Activated CD4-positive, alpha-beta T cell treated with anti-CD3 and anti-CD28 coated beads, Interleukin-2, Interleukin-4, amounts not matched to agents 100 ng/mL and 50 ng/mL, durations not matched to agents 16 hours and 8 hours (primary cell): ENCODE measurements around the gene ADGRD1.

Experiments
- DNase-seq: peaks from one replicate; pipeline ENCODE4 v3.0.0-alpha.2; 2020; ENCODE audit warnings: low spot score

The ADGRD1 gene

DNA sequence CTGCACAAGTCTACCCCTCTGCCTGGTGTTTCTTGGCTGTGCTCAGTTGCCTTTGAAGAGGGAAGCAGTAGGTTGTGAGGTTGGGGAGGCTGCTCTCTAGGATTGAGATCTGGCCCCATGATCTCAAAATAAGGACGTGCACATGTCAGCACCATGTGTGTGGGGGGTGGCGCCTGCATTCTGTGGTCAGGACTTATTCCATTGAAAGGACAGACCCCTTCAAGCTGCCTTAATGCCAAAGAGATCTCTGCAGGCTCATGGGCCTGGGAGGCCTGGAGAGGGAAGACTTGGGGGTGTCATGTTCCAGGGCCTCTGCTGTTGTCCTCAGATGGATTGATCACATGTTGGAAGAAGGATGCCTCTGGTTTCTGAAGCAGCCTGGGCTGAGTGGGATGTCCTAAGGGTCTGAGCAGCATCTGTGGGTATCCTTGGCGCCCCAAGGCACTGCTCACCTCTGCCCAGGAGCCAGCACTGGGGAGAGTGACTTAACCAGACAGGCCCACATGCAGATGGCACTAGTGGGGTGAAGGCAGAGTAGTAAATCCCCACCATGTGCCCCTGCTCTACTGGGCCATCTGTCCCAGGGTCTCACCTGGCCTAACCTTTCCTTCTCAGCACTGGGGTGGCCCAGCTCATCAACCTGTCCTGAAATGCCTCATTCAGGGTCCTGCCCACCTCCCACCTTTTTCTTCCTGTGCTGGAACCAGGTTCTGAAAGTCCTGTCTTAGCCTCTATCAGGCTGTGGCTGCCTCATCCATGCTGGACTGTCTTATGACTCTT lies 118.9 kb downstream of the ADGRD1 start:
- DNase-seq, result no peak

DNA sequence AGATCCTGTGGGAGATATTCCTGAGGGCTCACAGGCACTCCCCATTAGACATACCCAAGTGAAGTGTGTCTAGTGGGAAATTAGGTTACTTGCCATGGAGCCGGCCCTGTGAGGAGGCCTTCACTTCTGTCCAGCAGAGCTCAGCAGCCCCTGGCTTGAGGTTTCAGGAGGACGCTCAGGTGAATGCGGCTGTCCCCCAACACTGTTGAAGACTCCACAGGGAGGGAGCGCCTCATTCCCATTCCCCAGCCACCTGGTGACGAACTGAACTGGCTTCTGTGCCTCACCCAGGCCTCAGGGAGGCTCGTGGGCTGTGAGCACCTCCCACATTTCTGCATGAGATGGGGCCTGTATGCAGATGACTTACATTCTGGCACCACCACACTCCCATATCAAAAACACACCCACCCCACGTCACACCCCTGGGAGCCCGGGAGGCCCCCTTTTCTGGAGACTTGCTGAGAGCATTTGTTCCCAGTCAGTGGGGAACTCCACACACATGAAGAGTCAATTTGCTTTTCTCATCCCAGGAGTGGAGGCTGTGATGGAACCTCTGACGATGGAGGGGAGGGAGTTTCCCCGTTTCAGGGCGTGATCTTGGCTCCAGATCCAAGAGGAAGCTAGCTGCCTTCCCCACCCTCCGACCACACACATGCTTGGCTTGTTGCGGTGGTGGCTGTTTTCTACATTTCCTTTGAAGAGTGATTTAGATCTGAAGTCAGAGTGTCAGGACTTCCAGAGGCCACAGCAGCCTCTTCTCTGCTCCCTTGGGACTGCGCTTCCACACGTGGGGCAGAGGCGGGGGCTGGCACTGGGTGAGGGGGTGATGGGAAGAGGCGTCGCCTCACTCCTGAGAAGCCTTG lies 120.7 kb downstream of the ADGRD1 start:
- no peak for DNase-seq

DNA sequence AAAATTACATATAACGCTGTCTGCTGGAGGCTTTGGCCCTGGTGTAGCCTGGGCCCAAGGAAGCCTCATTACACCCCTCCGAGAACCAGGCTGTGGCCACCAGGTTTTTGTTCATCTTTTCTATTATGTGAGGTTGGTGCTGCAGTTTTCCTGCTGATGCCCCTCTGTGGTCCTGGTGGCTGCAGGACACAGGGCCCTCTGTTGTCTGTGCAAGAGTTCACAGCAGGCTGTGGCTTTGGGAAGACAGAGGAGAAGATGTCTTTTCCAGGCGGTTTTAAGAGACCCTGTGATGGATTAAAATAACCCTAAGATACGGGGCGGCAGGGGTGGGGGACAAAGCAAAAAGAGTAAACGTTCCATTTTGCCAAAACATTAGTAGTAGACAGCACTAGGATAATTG lies 121.5 kb downstream of the ADGRD1 start:
- no peak for DNase-seq

DNA sequence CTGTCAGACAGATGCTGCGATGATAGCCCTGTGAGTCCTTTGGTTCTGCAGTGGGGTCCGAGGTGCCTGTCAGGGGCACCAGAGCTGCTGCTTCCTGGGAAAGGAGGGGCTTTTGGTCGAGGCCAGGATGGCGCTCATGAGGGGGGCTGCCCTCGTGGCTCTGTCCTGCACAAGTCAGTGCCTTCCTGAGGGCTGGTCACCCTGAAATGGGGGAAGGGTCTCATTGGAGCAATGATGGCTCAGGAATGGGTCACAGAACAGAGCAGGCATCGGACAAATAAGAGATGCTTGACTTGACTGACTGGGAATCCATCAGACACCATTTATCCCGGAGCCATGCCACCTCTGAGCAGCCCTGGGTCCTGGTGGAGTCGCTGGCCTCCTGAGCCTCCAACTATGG lies 121.9 kb downstream of the ADGRD1 start:
- DNase-seq, result no peak

DNA sequence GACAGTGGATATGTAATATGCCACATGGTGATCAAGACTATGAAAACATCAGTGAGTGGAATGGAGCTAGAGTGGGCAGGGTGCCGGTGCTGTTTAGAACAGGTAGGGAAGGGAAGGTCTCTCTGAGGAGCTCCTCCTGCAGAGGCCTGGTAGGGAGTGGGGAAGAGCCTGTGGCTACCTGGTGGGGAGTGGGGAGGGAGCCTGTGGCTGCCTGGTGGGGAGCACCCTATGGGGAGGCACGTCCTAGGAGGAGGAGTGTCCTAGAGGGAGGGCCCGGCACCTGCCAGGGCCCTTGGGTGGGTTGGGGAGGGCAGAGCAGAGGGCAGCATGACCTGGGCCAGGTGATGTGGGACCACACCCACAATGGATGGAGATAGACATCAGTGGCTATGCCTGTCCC lies 122.6 kb downstream of the ADGRD1 start:
- no peak for DNase-seq

DNA sequence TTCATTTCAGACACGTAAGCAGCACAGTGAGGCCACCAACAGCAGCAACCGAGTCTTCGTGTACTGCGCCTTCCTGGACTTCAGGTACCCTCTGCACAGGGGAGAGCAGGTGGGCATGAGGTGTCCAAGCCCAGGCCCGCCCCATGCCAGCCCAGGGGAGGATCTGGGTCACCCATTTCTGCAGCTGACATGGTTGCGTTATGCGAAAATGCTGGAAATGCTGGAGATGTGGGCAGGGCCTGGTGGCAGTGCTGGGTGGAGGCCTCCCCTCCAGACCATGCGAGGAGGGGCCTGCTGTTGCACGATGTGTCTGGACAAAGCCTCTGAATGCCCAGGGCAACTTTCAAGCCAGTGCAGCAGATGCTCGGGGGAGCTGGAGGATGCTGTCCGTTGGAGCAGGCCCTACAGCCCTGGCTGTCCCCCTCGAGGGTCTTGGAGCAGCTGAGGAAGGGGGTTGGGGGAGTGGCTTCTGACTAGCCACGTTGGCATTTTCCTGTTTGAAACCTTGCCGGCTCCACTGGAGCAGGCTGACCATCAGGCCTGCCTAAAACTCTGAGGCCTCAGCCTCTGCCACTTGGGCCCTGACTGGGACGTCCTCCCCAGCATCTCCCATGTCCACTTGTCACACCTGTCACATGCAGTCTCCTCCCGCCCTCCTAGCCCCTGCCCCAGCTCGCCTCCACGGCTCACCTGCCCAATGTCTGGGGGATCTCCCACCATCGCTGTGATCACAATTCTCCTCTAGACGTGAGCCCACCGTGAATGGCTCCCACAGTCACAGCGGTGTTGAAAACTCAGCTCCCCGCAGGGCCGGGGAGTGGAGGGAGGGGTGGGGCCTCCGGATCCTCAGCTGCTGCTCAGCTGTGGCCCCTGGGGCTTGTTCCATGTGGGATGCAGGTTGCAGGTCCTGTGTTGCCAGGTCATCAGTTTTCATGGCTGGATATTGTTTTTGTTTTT lies 123.4 kb downstream of the ADGRD1 start:
- DNase-seq, result no peak

DNA sequence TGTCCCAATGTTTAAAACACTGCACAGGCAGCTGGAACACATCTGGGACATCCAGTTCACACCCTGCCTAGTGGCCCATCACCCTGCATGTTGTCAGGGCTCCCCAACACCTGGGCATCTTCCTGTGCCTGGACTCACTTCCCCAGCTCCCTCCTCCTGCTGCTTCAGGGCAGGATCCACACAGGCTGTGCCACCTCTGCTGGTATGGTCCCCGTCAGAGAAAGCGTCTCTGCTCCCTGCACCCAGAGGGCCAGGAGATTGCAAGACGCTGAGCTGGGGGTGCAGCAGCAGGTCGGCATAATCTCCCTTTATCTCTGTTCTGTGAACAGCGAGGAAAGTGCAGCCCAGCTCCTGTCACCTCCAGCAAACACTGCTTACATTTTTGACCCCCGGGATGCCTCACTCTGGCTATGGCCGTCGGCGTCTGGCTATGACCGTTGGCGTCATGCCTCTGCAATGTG lies 124.3 kb downstream of the ADGRD1 start:
- DNase-seq, result no peak

DNA sequence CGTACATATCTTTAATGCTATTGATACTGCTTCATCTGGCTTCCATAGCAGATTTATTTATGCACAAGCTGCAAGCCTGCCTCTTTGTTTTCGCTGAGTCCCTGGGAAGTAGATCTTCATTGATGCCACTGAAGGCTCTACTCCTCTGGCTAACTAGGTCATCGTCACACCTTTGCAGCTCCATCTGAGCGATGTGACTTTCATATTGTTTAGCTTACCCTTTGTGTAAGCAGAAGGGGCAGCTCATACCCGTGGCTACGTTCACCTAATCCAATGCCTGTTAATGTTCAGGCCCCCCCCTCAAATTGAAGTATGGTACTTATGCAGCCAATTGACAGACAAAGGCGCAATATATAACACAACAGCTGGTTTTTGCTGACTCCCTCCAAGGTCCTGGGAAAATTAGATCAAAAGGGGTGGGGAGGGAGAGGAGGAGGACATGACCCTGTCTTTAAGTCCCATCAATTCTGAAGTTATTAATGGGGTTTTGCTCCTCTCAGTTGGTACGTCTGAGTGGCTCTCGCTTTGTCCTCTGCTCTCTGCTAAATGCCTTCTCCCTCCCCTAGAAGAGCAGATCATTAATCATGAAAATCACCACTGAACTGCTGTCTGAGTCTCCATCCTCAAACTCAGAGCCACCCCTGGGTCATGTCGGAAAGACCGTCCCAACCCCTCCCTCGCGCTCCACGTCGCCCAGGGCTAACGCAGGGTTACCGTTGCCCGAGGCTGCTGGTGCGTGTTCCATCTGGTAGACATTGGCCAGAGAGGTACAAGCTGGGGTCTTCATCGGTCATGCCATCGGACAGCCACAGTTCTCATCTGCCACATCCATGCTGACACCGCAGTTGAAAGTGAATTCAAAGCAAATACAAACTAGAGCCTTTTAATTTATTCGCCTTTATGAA lies 128.8 kb downstream of the ADGRD1 start:
- DNase-seq, result no peak

DNA sequence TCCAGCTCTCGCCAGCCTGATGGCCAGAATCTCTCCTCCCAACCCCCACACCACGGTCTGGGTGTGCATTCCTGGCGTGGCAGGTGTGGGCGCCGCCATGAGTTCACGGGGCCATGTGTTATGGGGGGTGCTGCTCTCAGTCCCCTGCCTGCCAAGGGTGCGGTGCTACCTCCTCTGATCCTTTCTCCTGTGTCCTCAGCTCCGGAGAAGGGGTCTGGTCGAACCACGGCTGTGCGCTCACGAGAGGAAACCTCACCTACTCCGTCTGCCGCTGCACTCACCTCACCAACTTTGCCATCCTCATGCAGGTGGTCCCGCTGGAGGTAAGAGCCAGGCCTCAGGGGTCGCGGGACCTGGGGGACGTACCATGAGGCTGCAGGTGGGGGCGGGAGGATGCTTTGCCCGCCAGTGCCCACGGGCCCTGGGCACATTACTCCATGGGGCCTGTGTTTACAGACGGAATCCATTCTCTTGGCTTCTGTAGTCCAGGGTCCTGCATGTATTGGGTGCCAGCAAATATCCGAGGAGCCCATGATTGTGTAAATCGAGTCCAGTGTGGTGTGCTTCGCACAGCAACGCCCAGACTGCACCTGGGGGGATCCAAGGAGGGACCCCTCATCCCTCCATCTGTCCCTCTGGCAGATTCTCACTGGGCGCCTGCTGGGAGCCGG lies 130.8 kb downstream of the ADGRD1 start:
- no peak for DNase-seq

DNA sequence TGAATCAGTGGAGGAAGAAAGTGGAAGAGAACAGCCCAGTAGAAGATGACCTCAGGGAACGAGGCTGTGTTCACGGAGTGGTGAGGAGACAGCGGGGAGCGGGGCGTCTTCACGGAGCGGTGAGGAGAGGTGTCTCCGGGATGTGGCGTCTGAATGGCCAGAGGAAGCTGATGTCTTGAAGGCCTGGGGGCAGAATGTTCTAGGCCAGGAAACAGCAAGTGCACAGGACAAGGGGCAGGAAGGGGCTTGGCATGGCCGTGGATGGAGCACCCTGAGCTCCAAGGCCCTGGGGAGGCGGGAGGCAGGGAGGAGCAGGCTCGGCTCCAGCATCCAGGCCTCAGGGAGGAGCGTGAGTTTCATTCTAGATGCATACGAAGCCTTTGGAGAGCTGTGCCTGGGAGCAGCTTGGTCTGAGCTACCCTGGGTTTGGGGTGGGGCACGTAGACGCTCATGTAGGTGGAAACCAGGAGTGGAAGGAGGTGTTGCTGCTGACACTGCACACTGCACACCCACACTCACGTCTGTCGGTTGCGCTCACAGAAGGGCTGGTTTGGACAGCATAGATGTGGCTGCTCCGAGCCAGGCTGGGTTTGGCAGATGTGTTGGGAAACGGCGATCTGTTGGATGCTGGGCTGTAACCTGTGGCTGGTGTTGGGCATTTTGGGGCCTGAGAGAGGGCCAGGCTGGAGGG lies 131.6 kb downstream of the ADGRD1 start:
- DNase-seq, result no peak

DNA sequence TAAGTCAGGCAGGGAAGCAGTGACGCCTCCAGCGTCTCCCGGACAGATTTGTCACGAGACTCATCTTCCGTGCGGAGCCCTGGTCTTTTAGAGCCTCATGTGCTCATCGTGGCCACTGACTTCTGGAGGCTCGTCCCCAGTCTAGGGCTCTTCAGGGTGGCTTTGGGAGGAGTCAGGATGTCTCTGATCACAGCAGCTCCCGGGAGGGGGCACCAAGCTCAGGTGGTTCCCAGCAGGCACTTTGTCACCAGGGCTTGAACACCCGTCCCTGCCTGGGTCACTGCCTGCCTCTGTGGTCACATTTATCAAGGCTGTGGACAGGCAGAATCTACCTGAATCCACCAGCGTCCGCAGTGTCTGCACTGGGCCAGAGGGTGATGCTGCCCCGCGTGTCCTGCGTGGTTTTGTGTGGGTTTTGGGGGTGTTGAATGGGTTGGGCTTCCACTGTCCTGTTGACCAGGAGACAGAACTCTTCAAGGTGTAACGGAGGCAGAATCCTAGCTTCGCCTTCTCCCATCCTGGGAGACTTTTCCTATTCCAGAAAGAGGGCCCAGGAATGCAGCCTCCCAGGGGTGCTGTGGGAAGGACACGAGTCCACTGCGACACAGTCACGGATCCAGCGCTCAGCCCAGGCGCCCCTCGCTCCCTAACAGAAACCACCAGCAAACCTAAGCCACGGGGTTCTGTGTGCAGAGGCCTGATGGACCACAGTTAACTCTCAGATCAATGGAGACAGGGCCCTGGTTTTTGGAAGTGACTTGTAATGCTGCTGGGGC lies 132.3 kb downstream of the ADGRD1 start:
- no peak for DNase-seq

DNA sequence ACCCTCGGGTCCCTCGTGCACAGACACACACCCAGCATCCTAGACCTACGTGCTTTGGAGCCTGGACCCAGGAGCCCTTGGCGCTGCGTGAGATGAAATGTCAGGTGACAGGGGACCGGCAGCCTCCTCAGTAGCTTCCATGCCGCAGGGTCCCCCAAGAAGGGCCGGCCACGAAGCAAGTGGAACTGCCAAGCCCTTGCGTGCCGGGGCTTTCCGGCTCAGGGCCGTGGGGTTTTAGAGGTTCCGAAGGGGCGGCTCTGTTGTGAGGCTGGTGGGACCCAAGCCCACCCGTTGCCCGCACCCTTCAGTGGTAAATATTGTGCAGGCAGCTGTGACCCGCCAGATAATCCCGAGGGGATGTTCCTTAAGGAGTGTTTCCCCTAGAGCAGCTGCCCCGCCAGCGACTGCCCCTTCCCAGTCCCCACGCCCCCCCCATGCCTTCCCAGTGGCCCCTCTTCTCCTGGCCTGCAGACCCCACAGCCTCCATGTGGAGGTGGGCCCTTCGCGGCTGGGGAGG lies 133.7 kb downstream of the ADGRD1 start:
- no peak for DNase-seq

DNA sequence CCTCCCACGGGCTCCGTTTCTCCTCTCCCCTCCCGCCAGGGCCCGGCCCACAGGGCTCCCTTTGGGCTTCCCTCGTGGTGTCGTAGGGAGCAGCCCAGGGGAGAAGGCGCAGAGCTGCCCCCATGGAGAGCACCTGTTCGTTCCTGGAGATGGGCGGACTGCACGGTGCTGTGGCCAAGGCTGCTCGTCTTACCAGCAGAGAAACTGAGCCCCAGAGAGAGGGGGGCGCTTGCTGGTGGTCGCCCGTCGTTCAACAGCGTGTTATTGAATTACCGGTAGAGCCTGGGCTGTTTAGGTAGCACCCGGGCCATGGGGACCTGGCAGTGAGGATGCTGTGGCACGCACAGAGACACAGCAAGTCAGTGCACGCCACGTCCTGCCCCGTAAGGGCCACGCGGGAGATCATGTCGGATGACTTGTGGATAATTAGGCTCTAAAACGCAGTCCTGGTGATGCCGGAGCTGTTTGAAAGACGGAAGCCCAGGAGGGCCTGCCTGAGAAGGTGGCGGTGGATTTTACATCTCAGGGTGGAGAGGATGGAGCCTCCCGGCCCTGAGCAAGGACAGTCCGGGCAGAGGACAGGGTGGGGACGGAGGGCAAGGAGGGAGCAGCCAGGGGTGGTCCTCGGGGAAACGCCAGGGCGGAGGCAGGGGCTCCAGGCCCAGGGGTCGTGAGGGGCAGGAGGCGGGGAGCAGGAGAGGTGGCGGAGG lies 134.4 kb downstream of the ADGRD1 start:
- DNase-seq, result no peak

DNA sequence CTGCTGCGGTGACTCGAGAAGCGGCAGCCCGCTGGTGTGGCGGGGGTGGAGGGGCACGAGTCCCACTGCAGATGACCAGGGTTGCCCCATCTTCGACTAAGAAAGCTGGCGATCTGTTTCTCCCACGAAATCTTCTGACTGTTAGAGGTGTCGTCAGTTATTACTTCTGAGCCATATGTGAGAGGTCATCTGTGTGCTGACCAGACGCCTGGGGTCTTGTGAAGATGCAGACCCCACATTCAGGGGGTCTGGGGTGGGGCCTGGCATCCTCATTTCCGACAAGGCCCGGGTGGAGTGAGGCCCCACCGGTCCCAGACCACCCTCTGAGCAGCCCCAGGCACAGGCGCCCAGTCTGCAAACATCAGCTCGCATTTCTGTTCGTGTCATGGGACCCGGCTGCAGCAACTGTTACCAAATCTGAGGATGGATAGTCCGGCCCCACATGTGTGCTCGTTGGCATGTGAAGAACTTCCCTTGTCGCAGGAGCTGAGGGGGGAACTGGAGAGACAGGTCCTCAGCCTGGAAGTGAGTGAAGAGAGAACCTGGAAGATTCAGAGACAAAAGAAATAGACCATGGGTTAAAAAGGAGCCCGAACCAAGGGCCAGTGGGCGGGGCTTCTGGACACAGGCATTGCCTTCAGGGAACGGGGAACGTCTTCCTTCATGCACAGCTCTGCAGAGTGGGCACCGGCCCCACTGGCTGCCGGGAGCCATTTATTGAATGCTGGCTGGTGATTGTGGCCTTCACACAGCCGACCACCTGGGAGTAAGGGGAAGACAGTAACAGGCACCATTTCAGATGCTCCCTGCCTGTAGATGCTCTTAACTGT lies 135.2 kb downstream of the ADGRD1 start:
- DNase-seq, result no peak

DNA sequence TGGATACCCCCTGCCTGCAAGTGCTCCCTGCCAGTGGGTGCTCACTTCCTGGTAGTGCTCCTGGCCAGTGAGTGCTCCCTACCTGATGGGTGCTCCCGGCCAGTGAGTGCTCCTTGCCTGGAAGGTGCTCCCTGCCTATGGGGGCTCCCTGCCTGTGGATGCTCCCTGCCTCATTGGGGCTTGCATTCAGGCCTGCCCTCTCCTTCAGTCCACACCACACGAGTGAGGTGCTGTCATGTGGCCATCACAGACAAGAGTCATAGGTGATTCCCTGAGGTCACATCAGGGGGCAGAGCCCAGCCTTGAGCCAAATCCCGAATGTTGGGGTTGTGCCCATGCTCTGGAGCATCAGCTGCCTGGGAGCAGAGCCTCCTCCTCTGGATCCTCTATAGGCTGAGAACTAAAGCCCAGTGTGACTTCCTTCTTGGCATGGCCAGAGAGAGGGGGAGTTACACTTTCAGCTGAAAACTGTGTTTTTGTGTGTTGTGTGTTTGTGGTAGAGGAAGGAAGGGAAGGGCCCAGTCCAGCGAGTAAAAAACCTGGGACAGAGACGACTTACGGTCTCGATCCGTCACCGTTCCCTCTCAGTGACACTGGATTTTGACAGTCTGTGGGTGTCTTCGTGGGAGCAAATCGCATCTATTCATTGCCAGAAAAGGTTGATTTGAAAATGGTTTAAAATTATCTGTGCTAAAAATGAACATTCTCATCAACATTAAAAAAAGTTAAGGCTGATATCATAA lies 136.0 kb downstream of the ADGRD1 start:
- no peak for DNase-seq
